PC-3 (cell line): ENCODE data around the gene SELPLG. TPM values are rescaled to one million over a fixed set of nuclear protein-coding genes. Genes with fewer than 3 reads are reported as not detected.
"Not testable (repeated sequence)": the region's sequence is repeated elsewhere in the genome, so short reads cannot be mapped to it uniquely, and the experiment has no call there.

Source experiments
- ATAC-seq: fragments of 200-7000 bp; cut with Tn5 transposase; 2 replicates; pipeline ENCODE4 v1.9.1; 2020; ENCODE audit warnings: mild to moderate bottlenecking, moderate library complexity
- BruUV-seq: library from RNA; stranded (reverse); fragments of 400-500 nt; replicated peaks from 2 replicates; lab custom pipeline; 2021; lab: Mats Ljungman, UMichigan
- CTCF ChIA-PET: fragments of 300-600 bp; sonication (Branson Sonifier 250); formaldehyde crosslinking; loops from one replicate; lab custom pipeline; 2022; ENCODE audit warnings: antibody characterized with exemption; lab: Charles Lee
- POLR2A ChIA-PET: fragments of 300-600 bp; sonication (Branson Sonifier 250); formaldehyde crosslinking; loops from one replicate; lab custom pipeline; 2022; ENCODE audit warnings: antibody characterized with exemption; ENCODE audit not compliant: unreplicated experiment; lab: Charles Lee
- DNase-seq: peaks from one replicate; pipeline ENCODE4 v3.0.0-alpha.2; 2015
- H2AFZ ChIP-seq: fragments of 300-600 bp; sonication (generic); 2 replicates; pipeline ENCODE4 v1.6.0; 2016; ENCODE audit warnings: antibody characterized with exemption, low read length
- H3F3A ChIP-seq: fragments of 300-600 bp; sonication (generic); one replicate; pipeline ENCODE4 v1.6.0; 2017; ENCODE audit warnings: antibody characterized with exemption, low read length, control low read depth, mild to moderate bottlenecking; ENCODE audit not compliant: unreplicated experiment
- H3K27ac ChIP-seq: fragments of 300-600 bp; sonication (generic); 2 replicates; pipeline ENCODE4 v1.5.1; 2016; ENCODE audit warnings: mild to moderate bottlenecking, low read length
- H3K27me3 ChIP-seq: fragments of 300-600 bp; sonication (generic); 2 replicates; pipeline ENCODE4 v1.6.1; 2016; ENCODE audit warnings: low read length, mixed read lengths
- H3K36me3 ChIP-seq: fragments of 300-600 bp; sonication (generic); 2 replicates; pipeline ENCODE4 v1.6.1; 2016; ENCODE audit warnings: low read depth, mixed run types, low read length, mixed read lengths
- H3K4me1 ChIP-seq: fragments of 300-600 bp; sonication (generic); 2 replicates; pipeline ENCODE4 v1.5.1; 2016; ENCODE audit warnings: low read length; ENCODE audit not compliant: insufficient read depth
- H3K4me2 ChIP-seq: fragments of 300-600 bp; sonication (generic); 2 replicates; pipeline ENCODE4 v1.6.0; 2016; ENCODE audit warnings: low read length
- H3K4me3 ChIP-seq: fragments of 300-600 bp; sonication (generic); 2 replicates; pipeline ENCODE4 v1.5.1; 2016; ENCODE audit warnings: mild to moderate bottlenecking, low read length, mixed read lengths
- H3K79me2 ChIP-seq: fragments of 300-600 bp; sonication (generic); 2 replicates; pipeline ENCODE4 v1.6.1; 2017; ENCODE audit warnings: low read length, mixed read lengths
- H3K9ac ChIP-seq: fragments of 300-600 bp; sonication (generic); 2 replicates; pipeline ENCODE4 v1.6.0; 2016; ENCODE audit warnings: mild to moderate bottlenecking, low read length
- H3K9me2 ChIP-seq: fragments of 300-600 bp; sonication (generic); replicated peaks from 2 replicates; pipeline ENCODE4 v1.6.1; 2016; ENCODE audit warnings: mixed run types, low read length, mixed read lengths
- H3K9me3 ChIP-seq: fragments of 300-600 bp; sonication (generic); 2 replicates; pipeline ENCODE4 v1.6.1; 2016; ENCODE audit warnings: low read length, mixed read lengths
- H4K20me1 ChIP-seq: fragments of 300-600 bp; sonication (generic); 2 replicates; pipeline ENCODE4 v1.6.1; 2016; ENCODE audit warnings: low read length, mixed read lengths
- CTCF ChIP-seq: fragments of 300-600 bp; sonication (generic); conservative IDR thresholded peaks from 2 replicates; pipeline ENCODE4 v1.5.1; 2017; ENCODE audit warnings: antibody characterized with exemption, low read depth, mild to moderate bottlenecking, low read length
- EZH2 ChIP-seq: fragments of 300-600 bp; sonication (generic); IDR thresholded peaks from one replicate; pipeline ENCODE4 v1.6.1; 2017; ENCODE audit warnings: antibody characterized with exemption, mild to moderate bottlenecking, low read length; ENCODE audit not compliant: unreplicated experiment
- EZH2phosphoT487 ChIP-seq: fragments of 300-600 bp; sonication (generic); IDR thresholded peaks from 2 replicates; pipeline ENCODE4 v1.6.1; 2018; ENCODE audit warnings: mild to moderate bottlenecking, antibody characterized with exemption, low read length, borderline replicate concordance
- intact Hi-C: fragments of 100-400 bp; cut with micrococcal nuclease; formaldehyde crosslinking; loops from 2 replicates; pipeline ENCODE4 v1.9.0; 2023
- total RNA-seq: library from RNA; depleted of rRNA; stranded (reverse); fragments of >200 nt; gene quantifications from 2 replicates; pipeline ENCODE4 v1.2.3, GENCODE V29; 2014

SELPLG gene
- total RNA-seq, 1 experiment from 2014 or later, result 0.73 TPM

- no peak overlapping the region for H3K27ac ChIP-seq
- DNase-seq (peak; percentile 41), ATAC-seq (no peak)
- no peaks in the 10 kb centered on the region for H3K9me3 ChIP-seq
- no peaks in the 10 kb centered on the region for H4K20me1 ChIP-seq
- POLR2A ChIA-PET, result no interaction called here
- H3K36me3 ChIP-seq, result no peaks in the 10 kb centered on the region
- peaks cover 11% of the 10 kb centered on the region for H3K4me1 ChIP-seq
- no peak overlapping the region for H3K4me2 ChIP-seq
- CTCF ChIA-PET, result interaction anchor here (0.6 to 1.0 kb wide), 2 partner anchors 25 to 56 kb away, joined by 3 to 6 read pairs; no protein-coding TSS in a partner anchor
- BruUV-seq, result no TSS peak
- H2AFZ ChIP-seq, result no peak overlapping the region
- no peaks in the 10 kb centered on the region for H3K27me3 ChIP-seq
- intact Hi-C loops, result loop anchor here (2.0 to 10.0 kb wide), 2 partner anchors 45 to 705 kb away; no protein-coding TSS in a partner anchor
- H3K79me2 ChIP-seq, result no peaks in the 10 kb centered on the region
- no peaks in the 10 kb centered on the region for H3F3A ChIP-seq
- TF ChIP-seq EZH2, result no peak
- no peak for TF ChIP-seq CTCF
- no peak for TF ChIP-seq EZH2phosphoT487
- H3K9ac ChIP-seq, result no peak overlapping the region
- H3K4me3 ChIP-seq, result no peak overlapping the region
- no peaks in the 10 kb centered on the region for H3K9me2 ChIP-seq
These were observed 14.1 kb downstream of the SELPLG start for GRCh38 chr12:108619369-108620160.

GRCh38 chr12:108618953-108619274 lies 14.8 kb downstream of the SELPLG start:
- H3K27ac ChIP-seq, H4K20me1 ChIP-seq, POLR2A ChIA-PET, H3K9ac ChIP-seq, DNase-seq, H3K27me3 ChIP-seq, ATAC-seq, H3K4me2 ChIP-seq, H3K36me3 ChIP-seq, H3K9me2 ChIP-seq, BruUV-seq, H3F3A ChIP-seq, H3K4me3 ChIP-seq, H3K9me3 ChIP-seq, H3K79me2 ChIP-seq: not testable (repeated sequence)
- H2AFZ ChIP-seq, result 0 out of 2 replicates have a peak overlapping the region, but pooled peaks have one; percentile 60
- intact Hi-C loops, result loop anchor here (1.0 to 10.0 kb wide), 5 partner anchors 46 to 704 kb away; no protein-coding TSS in a partner anchor
- peaks cover 11% of the 10 kb centered on the region for H3K4me1 ChIP-seq
- CTCF ChIA-PET, result interaction anchor here (0.6 to 1.5 kb wide), 4 partner anchors 24 to 769 kb away, joined by 3 to 7 read pairs (median 4); no protein-coding TSS in a partner anchor

- Histone ChIP-seq H3K79me2 (no peaks in the 10 kb centered on the region), H3K4me2 (peak overlapping the region; percentile 63), H3K9me3 (no peaks in the 10 kb centered on the region), H3K27me3 (no peaks in the 10 kb centered on the region), H4K20me1 (no peaks in the 10 kb centered on the region), H3K9me2 (no peaks in the 10 kb centered on the region), H3K4me3 (no peak overlapping the region), H3K4me1 (peaks cover 11% of the 10 kb centered on the region), H3K27ac (no peak overlapping the region), H3K36me3 (no peaks in the 10 kb centered on the region), H3K9ac (no peak overlapping the region), H2AFZ (peak overlapping the region; percentile 60), H3F3A (no peaks in the 10 kb centered on the region)
- TF ChIP-seq EZH2, result no peak
- TF ChIP-seq EZH2phosphoT487, result no peak
- TF ChIP-seq CTCF, result peak; percentile 99
- DNase-seq (peak; percentile 91), ATAC-seq (peak; percentile 98)
- intact Hi-C loops, result loop anchor here (1.0 to 10.0 kb wide), 5 partner anchors 46 to 704 kb away; no protein-coding TSS in a partner anchor
- ChIA-PET POLR2A (no interaction called here), CTCF (interaction anchor here (0.5 to 1.5 kb wide), 9 partner anchors 12 to 769 kb away, joined by 3 to 7 read pairs (median 5); no protein-coding TSS in a partner anchor)
- no TSS peak for BruUV-seq
These were observed 15.4 kb downstream of the SELPLG start for GRCh38 chr12:108618079-108618952.
